Measurements from ENCODE around the gene GMFB. TPM values are rescaled to one million over a fixed set of nuclear protein-coding genes. Genes with fewer than 3 reads are reported as not detected.
"Not testable (repeated sequence)": the region's sequence is repeated elsewhere in the genome, so short reads cannot be mapped to it uniquely, and the experiment has no call there.

GMFB gene
- total RNA-seq, 2 donors from 2014 or later: 86.2 to 96.5 TPM

DNA sequence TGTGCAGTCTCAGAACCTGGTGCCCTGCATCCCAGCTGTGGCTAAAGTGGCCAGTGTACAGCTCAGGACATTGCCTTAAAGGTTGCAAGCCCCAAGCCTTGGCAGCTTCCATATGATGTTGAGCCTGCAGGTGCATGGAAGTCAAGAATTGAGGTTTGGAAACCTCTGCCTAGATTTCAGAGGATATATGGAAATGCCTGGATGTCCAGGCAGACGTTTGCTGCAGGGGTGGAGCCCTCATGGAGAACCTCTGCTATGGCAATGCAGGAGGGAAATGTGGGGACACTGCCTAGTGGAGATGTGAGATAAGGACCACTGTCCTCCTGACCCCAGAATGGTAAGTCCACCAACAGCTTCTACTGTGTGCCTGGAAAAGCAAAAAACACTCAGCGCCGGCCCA lies 29.7 kb downstream of the GMFB start:
- TF ChIP-seq, protein P1, sequence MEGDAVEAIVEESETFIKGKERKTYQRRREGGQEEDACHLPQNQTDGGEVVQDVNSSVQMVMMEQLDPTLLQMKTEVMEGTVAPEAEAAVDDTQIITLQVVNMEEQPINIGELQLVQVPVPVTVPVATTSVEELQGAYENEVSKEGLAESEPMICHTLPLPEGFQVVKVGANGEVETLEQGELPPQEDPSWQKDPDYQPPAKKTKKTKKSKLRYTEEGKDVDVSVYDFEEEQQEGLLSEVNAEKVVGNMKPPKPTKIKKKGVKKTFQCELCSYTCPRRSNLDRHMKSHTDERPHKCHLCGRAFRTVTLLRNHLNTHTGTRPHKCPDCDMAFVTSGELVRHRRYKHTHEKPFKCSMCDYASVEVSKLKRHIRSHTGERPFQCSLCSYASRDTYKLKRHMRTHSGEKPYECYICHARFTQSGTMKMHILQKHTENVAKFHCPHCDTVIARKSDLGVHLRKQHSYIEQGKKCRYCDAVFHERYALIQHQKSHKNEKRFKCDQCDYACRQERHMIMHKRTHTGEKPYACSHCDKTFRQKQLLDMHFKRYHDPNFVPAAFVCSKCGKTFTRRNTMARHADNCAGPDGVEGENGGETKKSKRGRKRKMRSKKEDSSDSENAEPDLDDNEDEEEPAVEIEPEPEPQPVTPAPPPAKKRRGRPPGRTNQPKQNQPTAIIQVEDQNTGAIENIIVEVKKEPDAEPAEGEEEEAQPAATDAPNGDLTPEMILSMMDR (conservative IDR thresholded peaks at IDR 0.05): no peak

DNA sequence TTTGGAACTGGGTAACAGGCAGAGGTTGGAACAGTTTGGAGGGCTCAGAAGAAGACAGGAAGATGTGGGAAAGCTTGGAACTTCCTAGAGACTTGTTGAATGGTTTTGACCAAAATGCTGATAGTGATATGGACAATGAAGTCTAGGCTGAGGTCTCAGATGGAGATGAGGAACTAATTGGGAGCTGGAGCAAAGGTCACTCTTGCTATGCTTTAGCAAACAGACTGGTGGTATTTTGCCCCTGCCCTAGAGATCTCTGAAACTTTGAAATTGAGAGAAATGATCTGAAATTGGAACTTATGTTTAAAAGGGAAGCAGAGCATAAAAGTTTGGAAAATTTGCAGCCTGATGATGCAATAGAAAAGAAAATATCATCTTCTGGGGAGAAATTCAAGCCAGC lies 30.2 kb downstream of the GMFB start:
- H3K27ac Mint-ChIP-seq; H3K9ac ChIP-seq (ENCODE audit: extremely low read depth, low read length, poor library complexity, severe bottlenecking); H3K27ac ChIP-seq (ENCODE audit: low read depth, low read length); H3K27me3 ChIP-seq (ENCODE audit: control insufficient read depth, insufficient read depth, low read length, poor library complexity, severe bottlenecking); H3K36me3 ChIP-seq (ENCODE audit: control insufficient read depth, insufficient read depth, low read length); H3K27me3 Mint-ChIP-seq (ENCODE audit: insufficient read depth); H3K4me3 ChIP-seq (ENCODE audit: low read length); H3K4me1 ChIP-seq (ENCODE audit: control insufficient read depth, insufficient read depth, low read length); H3K36me3 Mint-ChIP-seq (ENCODE audit: low read depth); DNase-seq; H3K4me1 Mint-ChIP-seq; H3K4me3 Mint-ChIP-seq: not testable (repeated sequence)
- H3K9me3 Mint-ChIP-seq: peaks cover 25% of the 10 kb centered on the region
- H3K9me3 ChIP-seq (ENCODE audit: control insufficient read depth, low read length): peaks cover 12% of the 10 kb centered on the region

More for the DNA sequence above, 29.7 kb downstream of the GMFB start:
- Mint-ChIP-seq H3K36me3 (ENCODE audit: low read depth) (no peaks in the 10 kb centered on the region), H3K27ac (no peak overlapping the region), H3K27me3 (ENCODE audit: insufficient read depth) (no peaks in the 10 kb centered on the region), H3K4me1 (no peaks in the 10 kb centered on the region), H3K4me3 (no peak overlapping the region), H3K9me3 (peaks cover 25% of the 10 kb centered on the region)
- Histone ChIP-seq H3K27ac (ENCODE audit: low read depth, low read length) (no peak overlapping the region), H3K9ac (ENCODE audit: extremely low read depth, low read length, poor library complexity, severe bottlenecking) (no peak overlapping the region), H3K36me3 (ENCODE audit: control insufficient read depth, insufficient read depth, low read length) (no peaks in the 10 kb centered on the region), H3K4me3 (ENCODE audit: low read length) (no peak overlapping the region), H3K9me3 (ENCODE audit: control insufficient read depth, low read length) (peaks cover 12% of the 10 kb centered on the region), H3K4me1 (ENCODE audit: control insufficient read depth, insufficient read depth, low read length) (no peaks in the 10 kb centered on the region), H3K27me3 (ENCODE audit: control insufficient read depth, insufficient read depth, low read length, poor library complexity, severe bottlenecking) (no peaks in the 10 kb centered on the region)
- no peak for DNase-seq
- 89 to 92% methylated on average over 3 of the region's 3 CpGs for WGBS, 2 experiments (ENCODE audit: insufficient coverage in 1 of 2, insufficient read length in 1 of 2)

GRCh38 chr14:54457609-54457996 lies 31.2 kb downstream of the GMFB start:
- 95 to 96% methylated on average over 2 to 3 of the region's 3 CpGs for WGBS, 2 experiments (ENCODE audit: insufficient coverage in 1 of 2, insufficient read length in 1 of 2)
- peaks cover 12% of the 10 kb centered on the region for H3K9me3 ChIP-seq (ENCODE audit: control insufficient read depth, low read length)
- H3K27ac ChIP-seq (ENCODE audit: low read depth, low read length): no peak overlapping the region
- H3K4me1 ChIP-seq (ENCODE audit: control insufficient read depth, insufficient read depth, low read length): no peaks in the 10 kb centered on the region
- Mint-ChIP-seq H3K27me3 (ENCODE audit: insufficient read depth) (no peaks in the 10 kb centered on the region), H3K9me3 (peaks cover 25% of the 10 kb centered on the region), H3K36me3 (ENCODE audit: low read depth) (no peaks in the 10 kb centered on the region), H3K27ac (no peak overlapping the region), H3K4me1 (no peaks in the 10 kb centered on the region), H3K4me3 (no peak overlapping the region)
- TF ChIP-seq, protein P1 (conservative IDR thresholded peaks at IDR 0.05): no peak
- H3K27me3 ChIP-seq (ENCODE audit: control insufficient read depth, insufficient read depth, low read length, poor library complexity, severe bottlenecking): no peaks in the 10 kb centered on the region
- no peaks in the 10 kb centered on the region for H3K36me3 ChIP-seq (ENCODE audit: control insufficient read depth, insufficient read depth, low read length)
- no peak for DNase-seq
- no peak overlapping the region for H3K4me3 ChIP-seq (ENCODE audit: low read length)
- no peak overlapping the region for H3K9ac ChIP-seq (ENCODE audit: extremely low read depth, low read length, poor library complexity, severe bottlenecking)

DNA sequence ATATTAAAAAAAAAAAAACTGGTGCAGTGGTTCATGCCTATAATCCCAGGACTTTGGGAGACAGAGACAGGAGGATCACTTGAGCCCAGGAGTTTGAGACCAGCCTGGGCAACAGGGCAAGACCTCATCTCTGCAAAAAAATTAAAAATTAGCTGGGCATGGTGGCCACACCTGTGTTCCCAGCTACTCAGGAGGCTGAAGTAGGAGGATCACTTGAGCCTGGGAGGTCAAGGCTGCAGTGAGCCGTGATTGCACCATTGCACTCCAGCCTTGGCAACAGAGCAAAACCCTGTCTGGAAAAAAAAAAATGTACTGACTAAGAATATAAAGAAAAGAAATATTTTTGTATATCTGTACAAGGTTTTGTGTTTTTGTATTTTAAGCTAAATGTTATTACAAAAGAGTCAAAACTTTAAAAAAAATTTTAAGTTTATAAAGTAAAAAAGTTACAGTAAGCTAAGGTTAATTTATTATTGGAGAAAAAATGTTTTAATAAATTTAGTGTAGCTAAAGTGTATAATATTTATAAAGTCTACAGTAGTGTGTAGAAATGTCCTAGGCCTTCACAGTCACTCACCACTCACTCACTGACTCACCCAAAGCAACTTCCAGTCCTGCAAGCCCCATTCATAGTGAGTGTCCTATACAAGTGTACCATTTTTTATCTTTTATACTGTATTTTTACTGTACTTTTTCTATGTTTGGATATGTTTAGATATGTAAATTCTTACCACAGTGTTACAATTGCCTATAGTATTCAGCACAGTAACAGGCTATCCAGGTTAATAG lies 31.8 kb downstream of the GMFB start:
- H3K27me3 ChIP-seq (ENCODE audit: control insufficient read depth, insufficient read depth, low read length, poor library complexity, severe bottlenecking); H3K9ac ChIP-seq (ENCODE audit: extremely low read depth, low read length, poor library complexity, severe bottlenecking); H3K4me3 Mint-ChIP-seq; H3K27ac ChIP-seq (ENCODE audit: low read depth, low read length); H3K4me1 ChIP-seq (ENCODE audit: control insufficient read depth, insufficient read depth, low read length); H3K4me1 Mint-ChIP-seq; H3K36me3 Mint-ChIP-seq (ENCODE audit: low read depth); H3K4me3 ChIP-seq (ENCODE audit: low read length); H3K36me3 ChIP-seq (ENCODE audit: control insufficient read depth, insufficient read depth, low read length); DNase-seq; H3K27ac Mint-ChIP-seq; H3K27me3 Mint-ChIP-seq (ENCODE audit: insufficient read depth): not testable (repeated sequence)
- WGBS, 2 experiments (ENCODE audit: insufficient coverage in 1 of 2, insufficient read length in 1 of 2): 100% methylated on average over 1 of the region's 1 CpG
- H3K9me3 ChIP-seq (ENCODE audit: control insufficient read depth, low read length): peaks cover 12% of the 10 kb centered on the region
- peaks cover 25% of the 10 kb centered on the region for H3K9me3 Mint-ChIP-seq

Data from endodermal cell (in vitro differentiated cells).